Smooth muscle cell (in vitro differentiated cells): ENCODE results near the gene CCDC66. TPM values are rescaled to one million over a fixed set of nuclear protein-coding genes. Genes with fewer than 3 reads are reported as not detected.

Experiments used
- DNase-seq: peaks from one replicate; lab custom pipeline; 2025; ENCODE audit not compliant: unreplicated experiment; lab: John Stamatoyannopoulos, UW
- H2AFZ ChIP-seq: fragments of 200-600 bp; sonication (generic); 2 replicates; pipeline ENCODE4 v1.6.0; 2016; ENCODE audit warnings: antibody characterized with exemption, low read depth, mild to moderate bottlenecking
- H3F3A ChIP-seq: fragments of 200-600 bp; sonication (generic); 2 replicates; pipeline ENCODE4 v1.6.0; 2017; ENCODE audit warnings: antibody characterized with exemption, low read depth
- H3K27ac ChIP-seq: fragments of 200-600 bp; sonication (generic); 2 replicates; pipeline ENCODE4 v1.5.1; 2016; ENCODE audit warnings: low read depth, mild to moderate bottlenecking
- H3K27me3 ChIP-seq: fragments of 200-600 bp; sonication (generic); 2 replicates; pipeline ENCODE4 v1.6.1; 2016; ENCODE audit warnings: low read depth, mild to moderate bottlenecking
- H3K36me3 ChIP-seq: fragments of 200-600 bp; sonication (generic); 2 replicates; pipeline ENCODE4 v1.5.1; 2016; ENCODE audit warnings: low read depth
- H3K4me1 ChIP-seq: fragments of 200-600 bp; sonication (generic); 2 replicates; pipeline ENCODE4 v1.5.1; 2016; ENCODE audit warnings: low read depth
- H3K4me2 ChIP-seq: fragments of 200-600 bp; sonication (generic); 2 replicates; pipeline ENCODE4 v1.6.0; 2016; ENCODE audit warnings: mild to moderate bottlenecking
- H3K4me3 ChIP-seq: fragments of 200-600 bp; sonication (generic); 2 replicates; pipeline ENCODE4 v1.5.1; 2016; ENCODE audit warnings: mild to moderate bottlenecking
- H3K79me2 ChIP-seq: fragments of 200-600 bp; sonication (generic); 2 replicates; pipeline ENCODE4 v1.6.0; 2016; ENCODE audit warnings: low read depth, mild to moderate bottlenecking
- H3K9ac ChIP-seq: fragments of 200-600 bp; sonication (generic); 2 replicates; pipeline ENCODE4 v1.6.0; 2016; ENCODE audit warnings: low read depth
- H3K9me3 ChIP-seq: fragments of 200-600 bp; sonication (generic); replicated peaks from 2 replicates; pipeline ENCODE4 v1.5.1; 2016; ENCODE audit warnings: low read depth
- H4K20me1 ChIP-seq: fragments of 200-600 bp; sonication (generic); 2 replicates; pipeline ENCODE4 v1.6.0; 2016; ENCODE audit warnings: low read depth
- WGBS: methylation state at CpG from one replicate; pipeline ENCODE4 v1.1.7; 2016; ENCODE audit warnings: low lambda C conversion rate; 5-methylcytosine and 5-hydroxymethylcytosine counted together
- polyA plus RNA-seq: library from polyadenylated mRNA; unstranded; fragments of >200 nt; fragmentation: Nextera tagmentation; extraction: Ambion mirVana; gene quantifications from 2 replicates; pipeline ENCODE4 v1.2.1, GENCODE V29; 2016
- total RNA-seq: library from RNA; depleted of rRNA; stranded (reverse); fragments of >200 nt; gene quantifications from 2 replicates; pipeline ENCODE4 v1.2.3, GENCODE V29; 2014
- TF ChIP-seq, protein P1 (sequence below): fragments of 200-600 bp; sonication (generic); IDR thresholded peaks from 2 replicates; pipeline ENCODE4 v1.5.1; 2017; ENCODE audit warnings: borderline replicate concordance, mild to moderate bottlenecking, antibody characterized with exemption; ENCODE audit not compliant: insufficient read depth, poor library complexity, severe bottlenecking

Gene CCDC66
- total and polyA plus RNA-seq, 2 experiments from 2014 or later: 9.3 to 24.3 TPM

DNA sequence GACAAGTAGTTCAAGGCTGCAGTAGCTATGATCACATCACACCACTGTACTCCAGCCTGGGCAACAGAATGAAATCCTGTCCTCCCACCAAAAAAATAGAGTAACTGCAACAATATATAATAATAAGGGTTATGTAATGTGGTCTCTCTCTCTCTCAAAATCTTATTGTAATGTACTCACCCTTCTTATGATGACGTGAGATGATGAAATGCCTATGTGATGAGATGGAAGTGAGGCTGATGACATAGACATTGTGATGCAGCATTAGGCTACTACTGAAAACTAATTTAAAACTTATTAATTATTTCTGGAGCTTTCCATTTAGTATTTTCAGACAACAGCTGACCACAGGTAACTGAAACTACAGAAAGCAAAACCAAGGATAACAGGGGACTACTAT lies 98.7 kb downstream of the CCDC66 start:
- Histone ChIP-seq H3K36me3 (peaks cover 13% of the 10 kb centered on the region), H2AFZ (no peak overlapping the region), H3K4me2 (no peak overlapping the region), H3K79me2 (peaks cover 69% of the 10 kb centered on the region), H3K9ac (no peak overlapping the region), H3F3A (no peaks in the 10 kb centered on the region), H3K9me3 (no peaks in the 10 kb centered on the region), H3K27ac (no peak overlapping the region), H3K4me1 (no peaks in the 10 kb centered on the region), H3K27me3 (no peaks in the 10 kb centered on the region), H3K4me3 (no peak overlapping the region), H4K20me1 (peaks cover 81% of the 10 kb centered on the region)
- no peak for DNase-seq
- 97% methylated on average over 1 of the region's 1 CpG for WGBS
- TF ChIP-seq, protein P1, sequence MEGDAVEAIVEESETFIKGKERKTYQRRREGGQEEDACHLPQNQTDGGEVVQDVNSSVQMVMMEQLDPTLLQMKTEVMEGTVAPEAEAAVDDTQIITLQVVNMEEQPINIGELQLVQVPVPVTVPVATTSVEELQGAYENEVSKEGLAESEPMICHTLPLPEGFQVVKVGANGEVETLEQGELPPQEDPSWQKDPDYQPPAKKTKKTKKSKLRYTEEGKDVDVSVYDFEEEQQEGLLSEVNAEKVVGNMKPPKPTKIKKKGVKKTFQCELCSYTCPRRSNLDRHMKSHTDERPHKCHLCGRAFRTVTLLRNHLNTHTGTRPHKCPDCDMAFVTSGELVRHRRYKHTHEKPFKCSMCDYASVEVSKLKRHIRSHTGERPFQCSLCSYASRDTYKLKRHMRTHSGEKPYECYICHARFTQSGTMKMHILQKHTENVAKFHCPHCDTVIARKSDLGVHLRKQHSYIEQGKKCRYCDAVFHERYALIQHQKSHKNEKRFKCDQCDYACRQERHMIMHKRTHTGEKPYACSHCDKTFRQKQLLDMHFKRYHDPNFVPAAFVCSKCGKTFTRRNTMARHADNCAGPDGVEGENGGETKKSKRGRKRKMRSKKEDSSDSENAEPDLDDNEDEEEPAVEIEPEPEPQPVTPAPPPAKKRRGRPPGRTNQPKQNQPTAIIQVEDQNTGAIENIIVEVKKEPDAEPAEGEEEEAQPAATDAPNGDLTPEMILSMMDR: no peak

DNA sequence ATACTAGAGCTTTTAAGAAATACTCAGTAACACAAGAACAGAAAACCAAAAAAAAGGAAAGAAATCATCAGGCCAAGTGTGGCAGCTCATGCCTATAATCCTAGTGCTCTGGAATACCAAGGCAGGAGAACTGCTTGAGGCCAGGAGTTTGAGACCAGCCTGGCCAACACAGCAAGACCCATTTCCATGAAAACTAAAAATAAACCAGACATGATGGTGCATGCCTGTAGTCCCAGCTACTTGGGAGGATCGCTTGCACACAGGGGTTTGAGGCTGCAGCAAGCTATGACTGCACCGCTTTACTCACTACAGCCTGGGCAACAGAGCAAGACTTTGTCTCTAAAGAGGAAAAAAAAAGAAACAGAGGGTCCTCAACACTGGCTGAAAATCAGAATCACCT lies 107.8 kb downstream of the CCDC66 start:
- Histone ChIP-seq H3K27ac (no peak overlapping the region), H2AFZ (no peak overlapping the region), H4K20me1 (peaks cover 4% of the 10 kb centered on the region), H3K9ac (no peak overlapping the region), H3K4me2 (no peak overlapping the region), H3K79me2 (peaks cover 13% of the 10 kb centered on the region), H3K4me1 (no peaks in the 10 kb centered on the region), H3K36me3 (peaks cover 28% of the 10 kb centered on the region), H3F3A (no peaks in the 10 kb centered on the region), H3K27me3 (no peaks in the 10 kb centered on the region), H3K4me3 (no peak overlapping the region), H3K9me3 (no peaks in the 10 kb centered on the region)
- TF ChIP-seq, protein P1: no peak
- DNase-seq: no peak
- WGBS: 100% methylated on average over 2 of the region's 2 CpGs

DNA sequence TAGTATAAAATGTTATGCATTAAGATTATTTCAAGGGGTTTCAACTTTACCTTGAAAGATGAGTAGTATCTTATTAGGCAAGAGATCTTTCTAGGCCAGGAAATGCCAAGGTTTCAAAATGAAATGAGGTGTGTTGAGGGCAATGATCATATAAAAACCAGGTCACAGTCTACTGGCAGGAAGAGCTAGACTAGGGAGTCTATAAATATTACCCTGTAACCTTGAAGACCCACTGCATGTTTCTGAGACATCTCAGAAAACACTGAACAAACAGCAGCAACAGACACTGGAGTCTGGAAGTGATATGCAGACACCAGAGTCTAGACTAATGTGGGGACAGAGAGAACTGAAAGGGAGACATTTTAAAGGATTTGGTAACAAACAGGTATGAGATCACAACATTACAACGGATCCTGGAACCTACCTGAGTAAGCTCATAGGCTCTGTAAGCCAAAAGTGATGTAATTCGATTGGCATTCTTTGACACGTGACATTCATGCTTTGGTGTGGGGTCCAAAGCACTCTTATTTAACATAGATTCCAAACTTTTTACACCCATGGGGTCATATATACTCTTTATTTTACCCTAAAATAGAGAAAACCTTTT lies 111.1 kb downstream of the CCDC66 start:
- no peaks in the 10 kb centered on the region for H3K9me3 ChIP-seq
- H2AFZ ChIP-seq: no peak overlapping the region
- H3K36me3 ChIP-seq: peaks cover 22% of the 10 kb centered on the region
- TF ChIP-seq, protein P1: no peak
- WGBS: 85% methylated on average over 3 of the region's 3 CpGs
- no peak overlapping the region for H3K27ac ChIP-seq
- H3K4me2 ChIP-seq: no peak overlapping the region
- H3K27me3 ChIP-seq: no peaks in the 10 kb centered on the region
- H3K4me1 ChIP-seq: no peaks in the 10 kb centered on the region
- H4K20me1 ChIP-seq: peaks cover 4% of the 10 kb centered on the region
- H3F3A ChIP-seq: no peaks in the 10 kb centered on the region
- H3K9ac ChIP-seq: no peak overlapping the region
- H3K4me3 ChIP-seq: no peak overlapping the region
- no peak for DNase-seq
- H3K79me2 ChIP-seq: no peaks in the 10 kb centered on the region

Other genes starting within 250 kb of the CCDC66 start
- gene ERC2, start 88.7 kb upstream of the CCDC66 start, total RNA-seq: 1.1 and 2.2 TPM in 2 replicates
- 1.0 TPM in 1 of 2 replicates, not detected in the other for gene ERC2, start 88.7 kb upstream of the CCDC66 start, polyA plus RNA-seq
- 76.8 and 91.7 TPM in 2 replicates for gene TASOR, start 126.1 kb downstream of the CCDC66 start, total RNA-seq
- gene TASOR, start 126.1 kb downstream of the CCDC66 start, polyA plus RNA-seq: 13.1 and 17.9 TPM in 2 replicates
- gene ARHGEF3, start 244.8 kb downstream of the CCDC66 start, total RNA-seq: 131 and 139 TPM in 2 replicates
- 90.5 and 137 TPM in 2 replicates for gene ARHGEF3, start 244.8 kb downstream of the CCDC66 start, polyA plus RNA-seq